Karpas-422 (cell line): ENCODE measurements around the gene MGAT4D. TPM values are rescaled to one million over a fixed set of nuclear protein-coding genes. Genes with fewer than 3 reads are reported as not detected.

Source experiments
- total RNA-seq: library from RNA; depleted of rRNA; stranded (reverse); fragments of >200 nt; shearing (Covaris generic); gene quantifications from 2 replicates; pipeline ENCODE4 v1.2.3, GENCODE V29; 2014; ENCODE audit warnings: low replicate concordance; rRNA removed

The MGAT4D gene
- total RNA-seq, 1 experiment from 2014 or later, result not detected

Other genes with a start within 250 kb of the MGAT4D start
- 12.2 and 41.8 TPM in 2 replicates for gene SCOC, start 124.6 kb downstream of the MGAT4D start, total RNA-seq
- 0.07 TPM in 1 of 2 replicates, not detected in the other for gene CLGN, start 70.6 kb downstream of the MGAT4D start, total RNA-seq
- 23.0 and 27.8 TPM in 2 replicates for gene ELMOD2, start 25.9 kb upstream of the MGAT4D start, total RNA-seq
- gene UCP1, start 70.7 kb upstream of the MGAT4D start, total RNA-seq, result not detected in 2 replicates